MM.1S (cell line): ENCODE data around the gene R3HDM4.

Experiments
- DNase-seq: peaks from one replicate; pipeline ENCODE4 v3.0.0-alpha.2; 2015
- H2AFZ ChIP-seq: fragments of 300-600 bp; sonication (generic); 2 replicates; pipeline ENCODE4 v1.6.0; 2016; ENCODE audit warnings: antibody characterized with exemption, low read length
- H3F3A ChIP-seq: fragments of 300-600 bp; sonication (generic); 2 replicates; pipeline ENCODE4 v1.6.1; 2016; ENCODE audit warnings: mild to moderate bottlenecking, antibody characterized with exemption, low read length, moderate library complexity, mixed read lengths; ENCODE audit not compliant: insufficient read depth
- H3K27ac ChIP-seq: fragments of 300-600 bp; sonication (generic); 2 replicates; pipeline ENCODE4 v1.5.1; 2016; ENCODE audit warnings: mild to moderate bottlenecking, low read length
- H3K27me3 ChIP-seq: fragments of 300-600 bp; sonication (generic); replicated peaks from 2 replicates; pipeline ENCODE4 v1.6.0; 2016; ENCODE audit warnings: low read length; ENCODE audit not compliant: insufficient read depth
- H3K36me3 ChIP-seq: fragments of 300-600 bp; sonication (generic); replicated peaks from 2 replicates; pipeline ENCODE4 v1.6.1; 2016; ENCODE audit warnings: mild to moderate bottlenecking, low read length, mixed read lengths; ENCODE audit not compliant: insufficient read depth
- H3K4me1 ChIP-seq: fragments of 300-600 bp; sonication (generic); 2 replicates; pipeline ENCODE4 v1.6.1; 2016; ENCODE audit warnings: low read length, mixed read lengths
- H3K4me2 ChIP-seq: fragments of 300-600 bp; sonication (generic); 2 replicates; pipeline ENCODE4 v1.6.0; 2016; ENCODE audit warnings: low read depth, low read length
- H3K4me3 ChIP-seq: fragments of 300-600 bp; sonication (generic); 2 replicates; pipeline ENCODE4 v1.5.1; 2016; ENCODE audit warnings: low read length, mixed read lengths
- H3K79me2 ChIP-seq: fragments of 300-600 bp; sonication (generic); 2 replicates; pipeline ENCODE4 v1.6.1; 2016; ENCODE audit warnings: mixed run types, low read length, mixed read lengths
- H3K9ac ChIP-seq: fragments of 300-600 bp; sonication (generic); 2 replicates; pipeline ENCODE4 v1.6.1; 2016; ENCODE audit warnings: low read length, mixed read lengths
- H3K9me2 ChIP-seq: fragments of 300-600 bp; sonication (generic); replicated peaks from 2 replicates; pipeline ENCODE4 v1.6.1; 2016; ENCODE audit warnings: mild to moderate bottlenecking, low read length, mixed read lengths; ENCODE audit not compliant: insufficient read depth
- H3K9me3 ChIP-seq: fragments of 300-600 bp; sonication (generic); replicated peaks from 2 replicates; pipeline ENCODE4 v1.6.1; 2016; ENCODE audit warnings: mild to moderate bottlenecking, low read length, mixed read lengths; ENCODE audit not compliant: insufficient read depth
- H4K20me1 ChIP-seq: fragments of 300-600 bp; sonication (generic); 2 replicates; pipeline ENCODE4 v1.6.1; 2016; ENCODE audit warnings: mild to moderate bottlenecking, low read length, moderate library complexity, mixed read lengths; ENCODE audit not compliant: insufficient read depth
- CTCF ChIP-seq: fragments of 300-600 bp; sonication (generic); IDR thresholded peaks from 2 replicates; pipeline ENCODE4 v1.5.1; 2016; ENCODE audit warnings: antibody characterized with exemption, low read length, mixed read lengths
- EZH2 ChIP-seq: fragments of 300-600 bp; sonication (generic); optimal IDR thresholded peaks from 2 replicates; pipeline ENCODE3; 2017; ENCODE audit warnings: low read depth, mild to moderate bottlenecking, antibody characterized with exemption, low read length, mixed read lengths
- EZH2phosphoT487 ChIP-seq: fragments of 300-600 bp; sonication (generic); IDR thresholded peaks from 2 replicates; pipeline ENCODE4 v1.6.1; 2018; ENCODE audit warnings: antibody characterized with exemption, low read length

Gene R3HDM4

GRCh38 chr19:861756-862580 lies 51.1 kb downstream of the R3HDM4 start:
- no peaks in the 10 kb centered on the region for H3K79me2 ChIP-seq
- H2AFZ ChIP-seq, result no peak overlapping the region
- TF ChIP-seq CTCF, result no peak
- no peaks in the 10 kb centered on the region for H3K9me2 ChIP-seq
- peaks cover 7% of the 10 kb centered on the region; the same call in 1 of the 2 replicates for H3F3A ChIP-seq
- H3K4me2 ChIP-seq, result peak overlapping the region; percentile 94; the same call in 1 of the 2 replicates
- H3K4me1 ChIP-seq, result peaks cover 5% of the 10 kb centered on the region
- no peak overlapping the region for H3K9ac ChIP-seq
- no peak overlapping the region; the same call in 1 of the 2 replicates for H3K4me3 ChIP-seq
- H3K9me3 ChIP-seq, result no peaks in the 10 kb centered on the region
- peaks cover 29% of the 10 kb centered on the region for H3K27me3 ChIP-seq
- DNase-seq, result peak; percentile 66
- no peaks in the 10 kb centered on the region for H3K36me3 ChIP-seq
- H4K20me1 ChIP-seq, result 0 out of 2 replicates have a peak, but pooled peaks cover 3% of the 10 kb centered on the region
- H3K27ac ChIP-seq, result no peak overlapping the region

GRCh38 chr19:861141-861755 lies 51.8 kb downstream of the R3HDM4 start:
- TF ChIP-seq EZH2phosphoT487 (no peak), CTCF (no peak)
- H3K4me3 ChIP-seq, result no peak overlapping the region

GRCh38 chr19:858868-859843 lies 53.9 kb downstream of the R3HDM4 start, which contains the start of gene CFD:
Gene CFD (plus strand): TSS chr19:859664. CDS start chr19:859690, 26 bp downstream.
- Histone ChIP-seq H3K9ac (no peak within 1 kb of the TSS), H3K9me3 (no peaks in the 10 kb centered on the region), H3K4me3 (0 out of 2 replicates have a peak within 1 kb of the TSS, but pooled peaks have one; percentile 58), H3K79me2 (no peaks in the 10 kb centered on the region), H3K4me1 (peaks cover 5% of the 10 kb centered on the region), H3K27me3 (peaks cover 45% of the 10 kb centered on the region), H4K20me1 (0 out of 2 replicates have a peak, but pooled peaks cover 2% of the 10 kb centered on the region), H3K4me2 (peak within 1 kb of the TSS; percentile 82; the same call in 1 of the 2 replicates), H3K9me2 (no peaks in the 10 kb centered on the region), H2AFZ (no peak within 1 kb of the TSS), H3F3A (peaks cover 1% of the 10 kb centered on the region; the same call in 1 of the 2 replicates), H3K36me3 (no peaks in the 10 kb centered on the region), H3K27ac (no peak within 1 kb of the TSS)
- no peak for DNase-seq
- TF ChIP-seq CTCF (no peak), EZH2 (no peak), EZH2phosphoT487 (no peak)

More at GRCh38 chr19:861141-861755, 51.8 kb downstream of the R3HDM4 start:
- H3K27ac ChIP-seq, result no peak overlapping the region
- H3F3A ChIP-seq, result peaks cover 7% of the 10 kb centered on the region; the same call in 1 of the 2 replicates
- 0 out of 2 replicates have a peak, but pooled peaks cover 3% of the 10 kb centered on the region for H4K20me1 ChIP-seq
- H3K36me3 ChIP-seq, result no peaks in the 10 kb centered on the region
- H2AFZ ChIP-seq, result no peak overlapping the region
- no peaks in the 10 kb centered on the region for H3K79me2 ChIP-seq
- no peaks in the 10 kb centered on the region for H3K9me3 ChIP-seq
- peak overlapping the region; percentile 82; the same call in 1 of the 2 replicates for H3K4me2 ChIP-seq
- peaks cover 5% of the 10 kb centered on the region for H3K4me1 ChIP-seq
- peaks cover 29% of the 10 kb centered on the region for H3K27me3 ChIP-seq
- H3K9me2 ChIP-seq, result no peaks in the 10 kb centered on the region
- H3K9ac ChIP-seq, result no peak overlapping the region
- DNase-seq, result no peak
